HG03025 (cell line): ENCODE results near the gene XRCC2.
"Not testable (repeated sequence)": the region's sequence is repeated elsewhere in the genome, so short reads cannot be mapped to it uniquely, and the experiment has no call there.

Experiments
- ATAC-seq: cut with Tn5 transposase; IDR thresholded peaks from one replicate; pipeline ENCODE4 v1.9.1; 2021; ENCODE audit warnings: mild to moderate bottlenecking, moderate library complexity; ENCODE audit not compliant: unreplicated experiment, low FRiP score

XRCC2 gene

GRCh38 chr7:152666078-152666477 is 9.9 kb downstream of the XRCC2 start:
- ATAC-seq, result no peak

- no peak for ATAC-seq
Measured at GRCh38 chr7:152664636-152665035, 11.3 kb downstream of the XRCC2 start.

GRCh38 chr7:152663931-152664330 is 12.0 kb downstream of the XRCC2 start:
- ATAC-seq, result no peak

GRCh38 chr7:152663148-152663740 is 12.7 kb downstream of the XRCC2 start:
- ATAC-seq, result no peak

- no peak for ATAC-seq
Measured at GRCh38 chr7:152661479-152661878, 14.5 kb downstream of the XRCC2 start.

- ATAC-seq, result no peak
Measured at GRCh38 chr7:152660021-152660420, 15.9 kb downstream of the XRCC2 start.

- ATAC-seq, result no peak
Measured at GRCh38 chr7:152654971-152655370, 21.0 kb downstream of the XRCC2 start.

- ATAC-seq, result no peak
Measured at GRCh38 chr7:152649220-152649619, 26.7 kb downstream of the XRCC2 start.

GRCh38 chr7:152647009-152647408 is 28.9 kb downstream of the XRCC2 start:
- no peak for ATAC-seq

- ATAC-seq, result not testable (repeated sequence)
Measured at GRCh38 chr7:152646579-152646978, 29.4 kb downstream of the XRCC2 start.

GRCh38 chr7:152643979-152644559 is 31.9 kb downstream of the XRCC2 start:
- ATAC-seq, result no peak

GRCh38 chr7:152641384-152641783 is 34.6 kb downstream of the XRCC2 start:
- no peak for ATAC-seq

GRCh38 chr7:152640829-152641228 is 35.1 kb downstream of the XRCC2 start:
- ATAC-seq, result no peak

- ATAC-seq, result no peak
Measured at GRCh38 chr7:152637920-152638580, 37.9 kb downstream of the XRCC2 start.

- no peak for ATAC-seq
Measured at GRCh38 chr7:152637161-152637560, 38.8 kb downstream of the XRCC2 start.

GRCh38 chr7:152636441-152636840 is 39.5 kb downstream of the XRCC2 start:
- ATAC-seq, result no peak

GRCh38 chr7:152633504-152633903 is 42.4 kb downstream of the XRCC2 start:
- ATAC-seq, result no peak

GRCh38 chr7:152633072-152633471 is 42.9 kb downstream of the XRCC2 start:
- no peak for ATAC-seq

- ATAC-seq, result not testable (repeated sequence)
Measured at GRCh38 chr7:152628772-152629171, 47.2 kb downstream of the XRCC2 start.

GRCh38 chr7:152624228-152624627 is 51.7 kb downstream of the XRCC2 start:
- ATAC-seq, result no peak

- no peak for ATAC-seq
Measured at GRCh38 chr7:152621426-152621825, 54.5 kb downstream of the XRCC2 start.
